Mesendoderm (in vitro differentiated cells): ENCODE results near the gene SDHA.

Experiments used
- DNase-seq: peaks from one replicate; pipeline ENCODE4 v3.0.0; 2013
- H2AK5ac ChIP-seq: 2 replicates; pipeline ENCODE4 v1.6.1; 2013; ENCODE audit warnings: low read length, inconsistent platforms
- H2BK120ac ChIP-seq: 2 replicates; pipeline ENCODE4 v1.6.1; 2013; ENCODE audit warnings: low read depth, mild to moderate bottlenecking, low read length, moderate library complexity, mixed read lengths
- H2BK15ac ChIP-seq: replicated peaks from 2 replicates; pipeline ENCODE4 v1.6.1; 2013; ENCODE audit warnings: low read depth, mild to moderate bottlenecking, moderate library complexity
- H2BK5ac ChIP-seq: 2 replicates; pipeline ENCODE4 v1.6.1; 2013; ENCODE audit warnings: low read length, inconsistent platforms
- H3K18ac ChIP-seq: 2 replicates; pipeline ENCODE4 v1.6.1; 2013; ENCODE audit warnings: mild to moderate bottlenecking, low read length, mixed read lengths
- H3K23ac ChIP-seq: one replicate; pipeline ENCODE4 v1.6.1; 2013; ENCODE audit warnings: low read length
- H3K27ac ChIP-seq: 2 replicates; pipeline ENCODE4 v1.5.1; 2013; ENCODE audit warnings: low read depth, mild to moderate bottlenecking, inconsistent platforms, low read length, moderate library complexity
- H3K27me3 ChIP-seq: 2 replicates; pipeline ENCODE4 v1.6.1; 2013; ENCODE audit warnings: low read length, control low read depth, mild to moderate bottlenecking, inconsistent platforms; ENCODE audit not compliant: insufficient read depth, poor library complexity
- H3K36me3 ChIP-seq: 2 replicates; pipeline ENCODE4 v1.6.1; 2013; ENCODE audit warnings: low read length, inconsistent platforms; ENCODE audit not compliant: control insufficient read depth, insufficient read depth
- H3K4ac ChIP-seq: one replicate; pipeline ENCODE4 v1.6.1; 2013; ENCODE audit warnings: low read depth, mild to moderate bottlenecking, low read length, moderate library complexity
- H3K4me1 ChIP-seq: 2 replicates; pipeline ENCODE4 v1.6.1; 2013; ENCODE audit warnings: low read depth, low read length, inconsistent platforms; ENCODE audit not compliant: control insufficient read depth
- H3K4me2 ChIP-seq: 2 replicates; pipeline ENCODE4 v1.6.1; 2013; ENCODE audit warnings: low read length
- H3K4me3 ChIP-seq: 2 replicates; pipeline ENCODE4 v1.5.1; 2013; ENCODE audit warnings: mild to moderate bottlenecking, low read length
- H3K56ac ChIP-seq: one replicate; pipeline ENCODE4 v1.6.1; 2013; ENCODE audit warnings: low read length
- H3K79me1 ChIP-seq: 2 replicates; pipeline ENCODE4 v1.6.1; 2013; ENCODE audit warnings: low read length, inconsistent platforms
- H3K79me2 ChIP-seq: 2 replicates; pipeline ENCODE4 v1.6.1; 2013; ENCODE audit warnings: mild to moderate bottlenecking, low read length; ENCODE audit not compliant: control insufficient read depth, insufficient read depth
- H3K9ac ChIP-seq: 2 replicates; pipeline ENCODE4 v1.6.1; 2013; ENCODE audit warnings: low read length, inconsistent platforms
- H4K5ac ChIP-seq: one replicate; pipeline ENCODE4 v1.6.1; 2013; ENCODE audit warnings: low read length
- H4K8ac ChIP-seq: one replicate; pipeline ENCODE4 v1.6.1; 2013; ENCODE audit warnings: low read depth, mild to moderate bottlenecking, control low read depth, low read length, moderate library complexity
- WGBS: extraction: QIAGEN DNeasy Blood & Tissue Kit; methylation state at CpG from one replicate; pipeline ENCODE4 v1.1.7; 2013; ENCODE audit warnings: low lambda C conversion rate, missing lambda C conversion rate; ENCODE audit not compliant: insufficient coverage; ENCODE audit errors: extremely low coverage; 5-methylcytosine and 5-hydroxymethylcytosine counted together

SDHA gene

GRCh38 chr5:182126-182525 lies 36.0 kb upstream of the SDHA start:
- H4K8ac ChIP-seq: no peak overlapping the region
- WGBS: no CpG with 5 or more reads among the region's 12 CpGs

GRCh38 chr5:184471-184870 lies 33.6 kb upstream of the SDHA start:
- no peak overlapping the region for H2BK5ac ChIP-seq
- DNase-seq: no peak
- no peak overlapping the region for H2AK5ac ChIP-seq
- H4K8ac ChIP-seq: no peak overlapping the region
- H3K18ac ChIP-seq: no peak overlapping the region
- peaks cover 6% of the 10 kb centered on the region for H3K36me3 ChIP-seq
- H3K79me1 ChIP-seq: no peaks in the 10 kb centered on the region
- no peak overlapping the region for H3K4ac ChIP-seq
- H3K27me3 ChIP-seq: no peaks in the 10 kb centered on the region
- no peak overlapping the region for H3K9ac ChIP-seq
- no peak overlapping the region for H4K5ac ChIP-seq
- H3K4me2 ChIP-seq: no peak overlapping the region
- peaks cover 2% of the 10 kb centered on the region for H3K4me1 ChIP-seq
- WGBS: no CpG with 5 or more reads among the region's 7 CpGs
- no peak overlapping the region for H3K4me3 ChIP-seq
- no peaks in the 10 kb centered on the region for H3K79me2 ChIP-seq
- no peak overlapping the region for H3K56ac ChIP-seq
- no peak overlapping the region for H3K27ac ChIP-seq
- H3K23ac ChIP-seq: no peak overlapping the region
- H2BK120ac ChIP-seq: no peak overlapping the region
- H2BK15ac ChIP-seq: no peak overlapping the region

More at GRCh38 chr5:182126-182525, 36.0 kb upstream of the SDHA start:
- no peaks in the 10 kb centered on the region for H3K79me2 ChIP-seq
- H3K56ac ChIP-seq: no peak overlapping the region
- H3K4me3 ChIP-seq: no peak overlapping the region
- H3K23ac ChIP-seq: no peak overlapping the region
- peaks cover 2% of the 10 kb centered on the region for H3K4me1 ChIP-seq
- H3K79me1 ChIP-seq: no peaks in the 10 kb centered on the region
- peaks cover 6% of the 10 kb centered on the region for H3K36me3 ChIP-seq
- no peak overlapping the region for H2BK15ac ChIP-seq
- H3K27me3 ChIP-seq: no peaks in the 10 kb centered on the region
- H3K9ac ChIP-seq: no peak overlapping the region
- no peak overlapping the region for H2BK120ac ChIP-seq
- no peak overlapping the region for H3K27ac ChIP-seq
- H3K4me2 ChIP-seq: no peak overlapping the region
- H2AK5ac ChIP-seq: no peak overlapping the region
- no peak overlapping the region for H4K5ac ChIP-seq
- H3K18ac ChIP-seq: no peak overlapping the region
- H3K4ac ChIP-seq: no peak overlapping the region
- H2BK5ac ChIP-seq: no peak overlapping the region
- DNase-seq: no peak

GRCh38 chr5:185095-186070 lies 32.7 kb upstream of the SDHA start:
- Histone ChIP-seq H3K9ac (no peak overlapping the region), H3K4me3 (no peak overlapping the region), H2BK120ac (no peak overlapping the region), H4K8ac (no peak overlapping the region), H3K27me3 (no peaks in the 10 kb centered on the region), H4K5ac (no peak overlapping the region), H3K4me1 (peaks cover 1% of the 10 kb centered on the region), H2BK15ac (no peak overlapping the region), H3K23ac (no peak overlapping the region), H3K36me3 (peaks cover 6% of the 10 kb centered on the region), H3K79me2 (no peaks in the 10 kb centered on the region), H2BK5ac (no peak overlapping the region), H3K4me2 (no peak overlapping the region), H2AK5ac (no peak overlapping the region), H3K79me1 (no peaks in the 10 kb centered on the region), H3K18ac (no peak overlapping the region), H3K4ac (no peak overlapping the region), H3K27ac (no peak overlapping the region), H3K56ac (no peak overlapping the region)
- whole genome bisulfite sequencing: no CpG with 5 or more reads among the region's 21 CpGs
- no peak for DNase-seq

- no peak overlapping the region for H2BK5ac ChIP-seq
- no peak overlapping the region for H3K56ac ChIP-seq
- H4K5ac ChIP-seq: no peak overlapping the region
- no peak overlapping the region for H3K9ac ChIP-seq
- H3K79me1 ChIP-seq: no peaks in the 10 kb centered on the region
- no peaks in the 10 kb centered on the region for H3K79me2 ChIP-seq
- no peak overlapping the region for H2BK15ac ChIP-seq
- no peak overlapping the region for H2AK5ac ChIP-seq
- no peak overlapping the region for H3K27ac ChIP-seq
- no CpG with 5 or more reads among the region's 28 CpGs for WGBS
- peaks cover 4% of the 10 kb centered on the region for H3K36me3 ChIP-seq
- no peak overlapping the region for H3K18ac ChIP-seq
- H3K4me2 ChIP-seq: no peak overlapping the region
- DNase-seq: no peak
- no peak overlapping the region for H2BK120ac ChIP-seq
- no peaks in the 10 kb centered on the region for H3K27me3 ChIP-seq
- no peaks in the 10 kb centered on the region for H3K4me1 ChIP-seq
- H3K4me3 ChIP-seq: no peak overlapping the region
- no peak overlapping the region for H4K8ac ChIP-seq
- no peak overlapping the region for H3K23ac ChIP-seq
- H3K4ac ChIP-seq: no peak overlapping the region
Observed at GRCh38 chr5:186091-187041, 31.8 kb upstream of the SDHA start.

GRCh38 chr5:187042-187431 lies 31.1 kb upstream of the SDHA start:
- no peak overlapping the region for H4K8ac ChIP-seq
- no peak overlapping the region for H3K23ac ChIP-seq
- H3K36me3 ChIP-seq: peaks cover 4% of the 10 kb centered on the region
- H3K4ac ChIP-seq: no peak overlapping the region
- WGBS: no CpG with 5 or more reads among the region's 13 CpGs
- no peaks in the 10 kb centered on the region for H3K27me3 ChIP-seq
- H3K4me2 ChIP-seq: no peak overlapping the region
- no peak overlapping the region for H3K4me3 ChIP-seq
- no peak overlapping the region for H3K56ac ChIP-seq
- H4K5ac ChIP-seq: no peak overlapping the region
- no peaks in the 10 kb centered on the region for H3K79me1 ChIP-seq
- H3K9ac ChIP-seq: no peak overlapping the region
- no peak overlapping the region for H2BK120ac ChIP-seq
- no peak overlapping the region for H2BK5ac ChIP-seq
- no peak overlapping the region for H3K18ac ChIP-seq
- no peaks in the 10 kb centered on the region for H3K79me2 ChIP-seq
- H3K4me1 ChIP-seq: no peaks in the 10 kb centered on the region
- H2BK15ac ChIP-seq: no peak overlapping the region
- H2AK5ac ChIP-seq: no peak overlapping the region
- no peak for DNase-seq
- no peak overlapping the region for H3K27ac ChIP-seq
